HG03103 (cell line): ENCODE measurements around the gene MTG2.

Experiments used
- ATAC-seq: cut with Tn5 transposase; IDR thresholded peaks from one replicate; pipeline ENCODE4 v1.9.1; 2021; ENCODE audit warnings: low read depth; ENCODE audit not compliant: unreplicated experiment

MTG2 gene

GRCh38 chr20:62160876-62161275 lies 22.0 kb upstream of the MTG2 start:
- ATAC-seq = no peak

- ATAC-seq = no peak
These were observed 21.5 kb upstream of the MTG2 start for GRCh38 chr20:62161347-62161746.

- no peak for ATAC-seq
These were observed 19.9 kb upstream of the MTG2 start for GRCh38 chr20:62162765-62163484.

- ATAC-seq = no peak
These were observed 19.4 kb upstream of the MTG2 start for GRCh38 chr20:62163485-62163865.

- ATAC-seq = no peak
These were observed 18.7 kb upstream of the MTG2 start for GRCh38 chr20:62163986-62164762.

- no peak for ATAC-seq
These were observed 17.7 kb upstream of the MTG2 start for GRCh38 chr20:62164879-62165761.

- no peak for ATAC-seq
These were observed 16.9 kb upstream of the MTG2 start for GRCh38 chr20:62165762-62166399.

GRCh38 chr20:62167474-62167873 lies 15.4 kb upstream of the MTG2 start:
- ATAC-seq = no peak

- ATAC-seq = no peak
These were observed 14.8 kb upstream of the MTG2 start for GRCh38 chr20:62168061-62168460.

GRCh38 chr20:62168890-62169435 lies 13.9 kb upstream of the MTG2 start:
- no peak for ATAC-seq

- no peak for ATAC-seq
These were observed 12.3 kb upstream of the MTG2 start for GRCh38 chr20:62170536-62170935.

- ATAC-seq = no peak
These were observed 11.6 kb upstream of the MTG2 start for GRCh38 chr20:62171245-62171644.

GRCh38 chr20:62172666-62173065 lies 10.2 kb upstream of the MTG2 start:
- ATAC-seq = no peak

- ATAC-seq = no peak
These were observed 8.6 kb upstream of the MTG2 start for GRCh38 chr20:62174021-62174804.

- no peak for ATAC-seq
These were observed 7.8 kb upstream of the MTG2 start for GRCh38 chr20:62174870-62175624.

GRCh38 chr20:62175711-62176110 lies 7.1 kb upstream of the MTG2 start:
- ATAC-seq = no peak

- ATAC-seq = no peak
These were observed 6.0 kb upstream of the MTG2 start for GRCh38 chr20:62176866-62177265.

- no peak for ATAC-seq
These were observed 5.5 kb upstream of the MTG2 start for GRCh38 chr20:62177307-62177706.
